ENCODE results near the gene H6PD.

Gene H6PD

DNA sequence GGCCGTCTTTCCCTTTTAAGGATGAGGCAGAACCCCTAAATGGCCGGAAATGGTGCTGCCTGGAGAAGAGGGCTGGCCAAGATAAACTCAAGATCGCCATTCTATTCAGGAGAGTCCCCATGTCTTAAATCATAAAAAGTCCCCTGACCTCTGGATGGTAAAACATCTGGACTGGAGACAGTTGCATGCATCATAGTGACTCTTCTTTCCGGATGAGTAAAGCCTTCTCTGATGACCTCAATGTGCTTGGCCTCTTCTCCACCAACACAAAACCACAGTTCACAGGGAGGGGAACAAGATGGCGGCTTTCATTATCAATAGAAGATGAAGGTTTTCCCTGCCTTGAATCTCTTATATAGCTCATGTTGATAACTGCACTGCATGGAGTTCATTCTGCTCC lies 27.5 kb upstream of the H6PD start:
- H3K4me3 ChIP-seq (ENCODE audit: low read depth, low read length) = no peak overlapping the region
- DNase-seq (ENCODE audit: low read depth) = peak; percentile 69
- TF ChIP-seq, protein P1, sequence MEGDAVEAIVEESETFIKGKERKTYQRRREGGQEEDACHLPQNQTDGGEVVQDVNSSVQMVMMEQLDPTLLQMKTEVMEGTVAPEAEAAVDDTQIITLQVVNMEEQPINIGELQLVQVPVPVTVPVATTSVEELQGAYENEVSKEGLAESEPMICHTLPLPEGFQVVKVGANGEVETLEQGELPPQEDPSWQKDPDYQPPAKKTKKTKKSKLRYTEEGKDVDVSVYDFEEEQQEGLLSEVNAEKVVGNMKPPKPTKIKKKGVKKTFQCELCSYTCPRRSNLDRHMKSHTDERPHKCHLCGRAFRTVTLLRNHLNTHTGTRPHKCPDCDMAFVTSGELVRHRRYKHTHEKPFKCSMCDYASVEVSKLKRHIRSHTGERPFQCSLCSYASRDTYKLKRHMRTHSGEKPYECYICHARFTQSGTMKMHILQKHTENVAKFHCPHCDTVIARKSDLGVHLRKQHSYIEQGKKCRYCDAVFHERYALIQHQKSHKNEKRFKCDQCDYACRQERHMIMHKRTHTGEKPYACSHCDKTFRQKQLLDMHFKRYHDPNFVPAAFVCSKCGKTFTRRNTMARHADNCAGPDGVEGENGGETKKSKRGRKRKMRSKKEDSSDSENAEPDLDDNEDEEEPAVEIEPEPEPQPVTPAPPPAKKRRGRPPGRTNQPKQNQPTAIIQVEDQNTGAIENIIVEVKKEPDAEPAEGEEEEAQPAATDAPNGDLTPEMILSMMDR (IDR thresholded peaks at IDR 0.05; ENCODE audit: insufficient read depth, low read depth, low read length, missing control alignments) = no peak

DNA sequence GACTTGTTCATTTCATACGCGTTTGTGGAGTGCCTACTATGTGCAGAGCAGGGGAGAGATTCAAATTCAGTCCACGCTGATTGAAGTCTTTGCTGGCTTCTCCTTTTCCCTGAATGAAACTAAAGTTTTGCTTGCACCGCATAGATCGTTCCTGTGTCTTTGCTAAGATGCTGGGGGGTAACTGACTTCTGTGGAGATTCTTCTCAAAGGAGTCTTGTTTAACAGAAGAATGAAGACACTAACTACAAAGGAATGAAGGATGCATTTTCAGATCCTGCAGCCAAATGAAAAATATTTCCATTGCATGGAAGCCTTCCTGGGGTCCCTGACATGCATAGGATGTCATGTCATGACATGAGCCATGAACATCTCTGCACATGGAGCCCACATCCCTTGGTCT lies 26.9 kb upstream of the H6PD start:
- DNase-seq (ENCODE audit: low read depth) = no peak
- no peak overlapping the region for H3K4me3 ChIP-seq (ENCODE audit: low read depth, low read length)
- TF ChIP-seq, protein P1 (IDR thresholded peaks at IDR 0.05; ENCODE audit: insufficient read depth, low read depth, low read length, missing control alignments) = no peak

DNA sequence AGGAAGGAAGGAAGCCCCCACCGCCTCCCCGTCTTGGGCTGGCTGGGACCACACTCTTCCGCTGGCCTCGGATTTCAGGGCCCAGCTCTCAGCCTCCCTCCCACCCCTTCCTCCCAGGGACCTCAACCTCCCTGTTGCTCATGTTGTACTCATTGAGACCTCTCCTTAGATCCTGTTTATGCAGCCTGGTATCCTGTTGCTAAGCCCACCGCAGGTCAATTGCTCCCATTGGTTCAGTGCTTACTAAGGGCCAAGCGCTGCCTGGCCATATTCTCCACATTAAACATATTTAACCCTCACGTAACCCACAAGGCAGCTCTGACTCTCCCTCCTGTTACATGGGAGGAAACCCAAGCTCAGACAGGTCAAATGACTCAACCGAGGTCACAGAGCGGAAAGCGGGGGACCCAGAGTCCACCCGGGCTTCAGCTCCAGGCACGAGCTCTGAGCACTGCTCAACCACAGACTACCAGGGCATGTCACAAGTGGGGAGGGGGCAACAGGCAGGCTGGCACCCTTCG lies 23.2 kb upstream of the H6PD start:
- H3K4me3 ChIP-seq (ENCODE audit: low read depth, low read length) = no peak overlapping the region
- TF ChIP-seq, protein P1 (IDR thresholded peaks at IDR 0.05; ENCODE audit: insufficient read depth, low read depth, low read length, missing control alignments) = no peak
- DNase-seq (ENCODE audit: low read depth) = no peak

DNA sequence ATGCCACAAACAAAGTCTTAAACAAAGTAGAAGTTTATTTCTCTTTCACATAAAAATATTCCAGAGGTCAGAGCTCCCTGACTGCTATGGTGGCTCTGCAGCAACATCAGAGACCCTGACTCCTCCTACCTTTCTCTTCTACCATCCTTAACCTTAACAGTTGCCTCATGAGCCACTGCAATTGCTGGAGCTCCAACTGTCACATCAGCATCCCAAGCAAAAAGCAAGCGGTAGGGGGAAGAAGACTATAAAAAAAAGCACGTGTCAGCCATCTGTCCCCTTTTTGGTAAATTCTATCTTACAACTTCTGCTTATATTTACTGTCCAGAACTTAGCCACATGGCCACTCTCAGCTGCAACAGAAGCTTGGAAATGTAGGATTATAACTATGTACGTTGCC lies 21.8 kb upstream of the H6PD start:
- DNase-seq (ENCODE audit: low read depth) = no peak
- H3K4me3 ChIP-seq (ENCODE audit: low read depth, low read length) = no peak overlapping the region
- TF ChIP-seq, protein P1 (IDR thresholded peaks at IDR 0.05; ENCODE audit: insufficient read depth, low read depth, low read length, missing control alignments) = no peak

DNA sequence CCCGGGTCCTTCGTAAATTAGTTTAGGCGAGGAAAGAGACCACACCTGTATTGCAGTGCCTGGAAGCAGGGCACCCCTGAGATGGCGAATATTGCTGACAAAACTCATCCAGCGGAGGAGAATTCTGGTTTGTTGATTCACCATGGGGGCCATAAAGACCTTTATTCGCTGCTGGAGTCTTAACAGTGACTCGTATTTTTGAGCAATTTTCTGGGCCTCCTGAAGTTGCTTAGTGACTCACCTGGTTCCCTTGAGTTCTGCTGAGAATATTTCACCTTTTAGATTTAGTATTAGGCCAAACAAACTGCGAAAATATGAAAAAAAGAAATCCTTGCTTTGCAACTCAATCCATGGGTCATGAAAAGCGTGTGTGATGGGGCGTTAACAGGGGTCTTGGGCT lies 20.6 kb upstream of the H6PD start:
- TF ChIP-seq, protein P1 (IDR thresholded peaks at IDR 0.05; ENCODE audit: insufficient read depth, low read depth, low read length, missing control alignments) = no peak
- no peak overlapping the region for H3K4me3 ChIP-seq (ENCODE audit: low read depth, low read length)
- DNase-seq (ENCODE audit: low read depth) = no peak

DNA sequence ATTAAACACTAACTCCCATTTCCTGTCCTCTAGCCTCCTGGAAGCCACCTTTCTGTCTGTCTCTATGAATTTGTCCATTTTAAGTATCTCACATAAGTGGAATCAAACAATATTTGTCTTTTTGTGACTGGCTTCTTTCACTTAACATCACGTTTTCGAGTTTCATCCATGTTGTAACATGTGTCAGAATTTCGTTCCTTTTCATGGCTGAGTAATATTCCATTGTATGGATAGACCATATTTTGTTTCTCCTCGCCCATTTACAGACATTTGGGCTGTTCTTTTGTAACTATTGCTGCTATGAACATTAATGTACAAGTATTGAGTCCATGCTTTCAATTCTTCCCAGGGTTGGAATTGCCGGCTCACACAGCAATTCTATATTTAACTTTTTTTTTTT lies 15.7 kb upstream of the H6PD start:
- no peak for DNase-seq (ENCODE audit: low read depth)
- H3K4me3 ChIP-seq (ENCODE audit: low read depth, low read length) = no peak overlapping the region
- TF ChIP-seq, protein P1 (IDR thresholded peaks at IDR 0.05; ENCODE audit: insufficient read depth, low read depth, low read length, missing control alignments) = no peak

DNA sequence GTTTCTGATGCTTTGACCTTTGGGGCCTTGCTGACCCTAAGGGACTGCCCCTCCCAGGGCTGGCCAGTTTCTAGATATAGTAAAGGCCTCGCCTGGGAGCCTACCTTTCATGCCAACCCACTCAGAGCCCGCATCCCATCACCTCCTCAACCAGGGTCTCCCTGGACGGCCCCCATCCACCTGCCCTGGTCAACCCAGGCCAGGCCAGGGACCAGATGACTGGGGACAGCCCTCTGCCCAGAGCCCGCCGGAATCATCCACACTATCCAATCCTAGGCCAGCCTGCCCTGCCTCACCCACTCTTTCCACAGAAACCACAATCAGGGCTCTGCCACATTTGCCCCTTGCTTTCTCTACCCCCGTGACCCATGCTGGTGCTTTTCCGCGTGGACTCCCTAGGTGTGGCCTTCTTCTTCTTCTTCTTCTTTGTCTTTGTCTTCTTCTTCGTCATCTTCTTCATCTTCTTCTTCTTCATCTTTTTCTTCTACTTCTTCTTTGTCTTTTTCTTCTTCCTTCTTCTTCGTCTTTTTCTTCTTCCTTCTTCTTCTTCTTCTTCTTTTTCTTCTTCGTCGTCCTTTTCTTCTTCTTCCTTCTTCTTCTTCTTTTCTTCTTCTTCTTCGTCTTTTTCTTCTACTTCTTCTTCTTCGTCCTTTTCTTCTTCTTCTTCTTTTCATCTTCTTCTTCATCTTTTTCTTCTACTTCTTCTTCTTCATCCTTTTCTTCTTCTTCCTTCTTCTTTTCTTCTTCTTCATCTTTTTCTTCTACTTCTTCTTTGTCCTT lies 11.5 kb upstream of the H6PD start:
- no peak overlapping the region for H3K4me3 ChIP-seq (ENCODE audit: low read depth, low read length)
- TF ChIP-seq, protein P1 (IDR thresholded peaks at IDR 0.05; ENCODE audit: insufficient read depth, low read depth, low read length, missing control alignments) = no peak

More for the DNA sequence above, 11.5 kb upstream of the H6PD start:
- DNase-seq (ENCODE audit: low read depth) = no peak
